HCT116 (cell line): ENCODE measurements around the gene ACSS1. TPM values are rescaled to one million over a fixed set of nuclear protein-coding genes. Genes with fewer than 3 reads are reported as not detected.

ENCODE experiments used
- ATAC-seq: fragments of 200-7000 bp; cut with Tn5 transposase; 2 replicates; pipeline ENCODE4 v1.9.1; 2020; ENCODE audit warnings: mild to moderate bottlenecking, moderate library complexity
- BruUV-seq: library from RNA; stranded (reverse); fragments of 400-500 nt; replicated peaks from 2 replicates; lab custom pipeline; 2021; lab: Mats Ljungman, UMichigan
- CTCF ChIA-PET: fragments of 300-600 bp; sonication (Branson Sonifier 250); formaldehyde crosslinking; loops from one replicate; lab custom pipeline; 2021; ENCODE audit warnings: antibody characterized with exemption; lab: Charles Lee
- POLR2A ChIA-PET: fragments of 300-600, 350-600 bp; sonication (Branson Sonifier 250); formaldehyde crosslinking; loops from one replicate; lab custom pipeline; 2021; ENCODE audit warnings: antibody characterized with exemption; lab: Charles Lee
- RAD21 ChIA-PET, 2 experiments: fragments of 300-600 bp; sonication (Branson Sonifier 250); formaldehyde crosslinking; loops; one replicate each; lab custom pipeline; 2023; ENCODE audit warnings: low total read pairs in 2 of 2; ENCODE audit not compliant: uncharacterized antibody in 2 of 2, unreplicated experiment in 2 of 2, low non-redundant PET in 1 of 2; lab: Charles Lee
- DNase-seq: peaks from one replicate; pipeline ENCODE4 v3.0.0-alpha.2; 2010; ENCODE audit warnings: low read depth, low spot score
- H2AFZ ChIP-seq: fragments of 200-600 bp; shearing (Covaris generic), sonication (generic); 2 replicates; pipeline ENCODE4 v1.6.1; 2017; ENCODE audit warnings: low read depth, mixed run types, mixed read lengths, antibody characterized with exemption, low read length; ENCODE audit not compliant: poor library complexity, severe bottlenecking
- H3K27ac ChIP-seq: 2 replicates; pipeline ENCODE4 v1.5.1; 2012; ENCODE audit warnings: low read depth, low read length
- H3K27me3 ChIP-seq: fragments of 200-600 bp; sonication (generic); 2 replicates; pipeline ENCODE4 v1.6.1; 2016; ENCODE audit warnings: mixed run types, low read length, mixed read lengths; ENCODE audit not compliant: insufficient read depth
- H3K36me3 ChIP-seq, 2 experiments: fragments of 200-500 bp in 1 of 2; fragments of 200-600 bp in 1 of 2; sonication (Bioruptor generic) in 1 of 2; sonication (generic) in 1 of 2; 2 replicates each; pipeline versions ENCODE4 v1.5.1 to v1.6.1; 2014 to 2016; ENCODE audit warnings: low read length in 2 of 2, inconsistent platforms in 1 of 2, mixed read lengths in 1 of 2, mixed run types in 1 of 2; ENCODE audit not compliant: insufficient read depth in 2 of 2, control insufficient read depth in 1 of 2
- H3K4me1 ChIP-seq, 2 experiments: fragments of 200-600 bp in 1 of 2; sonication (generic) in 1 of 2; 2 replicates each; pipeline versions ENCODE4 v1.5.1 to v1.6.1; 2012 to 2017; ENCODE audit warnings: low read length in 2 of 2, inconsistent platforms in 1 of 2, mild to moderate bottlenecking in 1 of 2, mixed read lengths in 1 of 2, mixed run types in 1 of 2, moderate library complexity in 1 of 2; ENCODE audit not compliant: insufficient read depth in 2 of 2, control insufficient read depth in 1 of 2
- H3K4me2 ChIP-seq: fragments of 200-600 bp; sonication (generic); 2 replicates; pipeline ENCODE4 v1.6.1; 2017; ENCODE audit warnings: mixed run types, low read length, mixed read lengths
- H3K4me3 ChIP-seq, 2 experiments: fragments of 200-600 bp in 1 of 2; sonication (generic) in 1 of 2; replicated peaks in 1 of 2; 2 replicates each; pipeline ENCODE4 v1.5.1; 2011 to 2016; ENCODE audit warnings: low read length in 2 of 2, control low read depth in 1 of 2, low read depth in 1 of 2, mild to moderate bottlenecking in 1 of 2, mixed read lengths in 1 of 2, mixed run types in 1 of 2
- H3K79me2 ChIP-seq: fragments of 200-600 bp; sonication (generic); 2 replicates; pipeline ENCODE4 v1.6.1; 2017; ENCODE audit warnings: mild to moderate bottlenecking, mixed run types, low read length, moderate library complexity, mixed read lengths; ENCODE audit not compliant: insufficient read depth
- H3K9ac ChIP-seq: fragments of 200-600 bp; sonication (generic); 2 replicates; pipeline ENCODE4 v1.6.1; 2016; ENCODE audit warnings: low read length, mixed read lengths
- H3K9me2 ChIP-seq: fragments of 200-600 bp; sonication (generic), shearing (Covaris generic); 2 replicates; pipeline ENCODE4 v1.6.1; 2017; ENCODE audit warnings: mixed run types, mild to moderate bottlenecking, moderate library complexity; ENCODE audit not compliant: insufficient read depth
- H3K9me3 ChIP-seq, 2 experiments: fragments of 200-500 bp in 1 of 2; fragments of 200-600 bp in 1 of 2; sonication (Bioruptor generic) in 1 of 2; sonication (generic) in 1 of 2; 2 replicates each; pipeline ENCODE4 v1.6.1; 2014 to 2017; ENCODE audit warnings: low read length in 2 of 2, mixed read lengths in 2 of 2, inconsistent platforms in 1 of 2, low read depth in 1 of 2, mild to moderate bottlenecking in 1 of 2, mixed run types in 1 of 2, moderate library complexity in 1 of 2; ENCODE audit not compliant: control insufficient read depth in 1 of 2, insufficient read depth in 1 of 2
- H4K20me1 ChIP-seq: fragments of 200-600 bp; sonication (generic), shearing (Covaris generic); 2 replicates; pipeline ENCODE4 v1.6.1; 2017; ENCODE audit warnings: mixed run types, mild to moderate bottlenecking, moderate library complexity; ENCODE audit not compliant: insufficient read depth
- CBX3 ChIP-seq: IDR thresholded peaks from 2 replicates; pipeline ENCODE4 v1.6.1; 2012; ENCODE audit warnings: low read depth
- CEBPB ChIP-seq: IDR thresholded peaks from 2 replicates; pipeline ENCODE4 v1.6.1; 2012; ENCODE audit warnings: low read depth
- EGR1 ChIP-seq: IDR thresholded peaks from 2 replicates; pipeline ENCODE4 v1.6.1; 2012; ENCODE audit warnings: low read depth
- ELF1 ChIP-seq: IDR thresholded peaks from 2 replicates; pipeline ENCODE4 v1.6.1; 2012; ENCODE audit warnings: low read depth, borderline replicate concordance
- EZH2 ChIP-seq: fragments of 200-600 bp; sonication (generic); IDR thresholded peaks from 2 replicates; pipeline ENCODE4 v1.6.1; 2017; ENCODE audit warnings: antibody characterized with exemption, mixed run types
- FOSL1 ChIP-seq: IDR thresholded peaks from 2 replicates; pipeline ENCODE4 v1.6.1; 2012; ENCODE audit warnings: low read depth
- MAX ChIP-seq: IDR thresholded peaks from 2 replicates; pipeline ENCODE4 v1.6.1; 2012
- POLR2A ChIP-seq: IDR thresholded peaks from 2 replicates; pipeline ENCODE4 v1.7.0; 2011; ENCODE audit warnings: borderline replicate concordance; ENCODE audit not compliant: insufficient read depth, insufficient read length; ENCODE audit errors: extremely low read depth
- POLR2AphosphoS5 ChIP-seq: IDR thresholded peaks from 2 replicates; pipeline ENCODE4 v1.6.1; 2011; ENCODE audit warnings: mild to moderate bottlenecking, low read depth, low read length, moderate library complexity
- RAD21 ChIP-seq: IDR thresholded peaks from 2 replicates; pipeline ENCODE4 v1.6.1; 2012; ENCODE audit warnings: low read depth, mild to moderate bottlenecking
- SIN3A ChIP-seq: IDR thresholded peaks from 2 replicates; pipeline ENCODE4 v1.6.1; 2012; ENCODE audit warnings: low read depth
- TCF7L2 ChIP-seq: IDR thresholded peaks from 2 replicates; pipeline ENCODE4 v1.7.0; 2011; ENCODE audit warnings: borderline replicate concordance, inconsistent platforms; ENCODE audit not compliant: insufficient read depth, insufficient read length; ENCODE audit errors: extremely low read depth
- YY1 ChIP-seq: IDR thresholded peaks from 2 replicates; pipeline ENCODE4 v1.6.1; 2011; ENCODE audit warnings: low read length, low read depth, moderate library complexity, mild to moderate bottlenecking; ENCODE audit not compliant: insufficient replicate concordance; ENCODE audit errors: extremely low read depth
- ZBTB33 ChIP-seq: IDR thresholded peaks from 2 replicates; pipeline ENCODE4 v1.6.1; 2011; ENCODE audit warnings: mild to moderate bottlenecking, low read length, moderate library complexity; ENCODE audit not compliant: insufficient replicate concordance; ENCODE audit errors: extremely low read depth
- ZNF274 ChIP-seq: fragments of 200-500 bp; sonication (Bioruptor generic); IDR thresholded peaks from 2 replicates; pipeline ENCODE4 v1.6.1; 2014; ENCODE audit warnings: mild to moderate bottlenecking, low read depth, low read length, inconsistent platforms
- intact Hi-C: fragments of 100-400 bp; cut with micrococcal nuclease; formaldehyde crosslinking; loops from 2 replicates; pipeline ENCODE4 v1.10.0; 2022
- total RNA-seq: library from RNA; stranded (reverse); gene quantifications from one replicate; pipeline ENCODE4 v1.2.1, GENCODE V29; 2021; ENCODE audit not compliant: unreplicated experiment
- TF ChIP-seq, protein P1 (sequence below), 3 experiments: fragments of 200-600 bp in 1 of 3; sonication (generic) in 1 of 3; IDR thresholded peaks in 2 of 3; conservative IDR thresholded peaks in 1 of 3; 2 replicates each; pipeline ENCODE4 v1.5.1; 2012 to 2017; ENCODE audit warnings: low read depth in 2 of 3, low read length in 2 of 3, antibody characterized with exemption in 1 of 3, borderline replicate concordance in 1 of 3, control low read depth in 1 of 3, mild to moderate bottlenecking in 1 of 3, mixed read lengths in 1 of 3, mixed run types in 1 of 3, moderate library complexity in 1 of 3; ENCODE audit not compliant: insufficient read depth in 1 of 3

ACSS1 gene
- total RNA-seq, 1 experiment from 2014 or later, result 0.27 TPM

GRCh38 chr20:24989162-24989561 lies 68.8 kb downstream of the ACSS1 start:
- CTCF ChIA-PET, result no interaction called here
- POLR2A ChIA-PET, result no interaction called here

GRCh38 chr20:24987873-24988835 lies 69.8 kb downstream of the ACSS1 start:
- ChIA-PET POLR2A (no interaction called here), CTCF (no interaction called here), RAD21 (no interaction called here)
- Histone ChIP-seq H4K20me1 (no peaks in the 10 kb centered on the region), H3K79me2 (peaks cover 83% of the 10 kb centered on the region), H3K27ac (no peak overlapping the region), H3K36me3 (peaks cover 0 to 6% of the 10 kb centered on the region in 2 experiments; a peak in 2 of 4 replicates), H3K4me1 (peaks cover 8 to 14% of the 10 kb centered on the region in 2 experiments), H3K9me3 (no peaks in the 10 kb centered on the region), H3K9ac (no peak overlapping the region), H3K4me3 (no peak overlapping the region), H3K9me2 (no peaks in the 10 kb centered on the region), H3K27me3 (no peaks in the 10 kb centered on the region), H3K4me2 (no peak overlapping the region), H2AFZ (no peak overlapping the region)
- DNase-seq (no peak), ATAC-seq (no peak)
- intact Hi-C loops, result no loop called here
- BruUV-seq, result no TSS peak
- no peak for TF ChIP-seq RAD21
- TF ChIP-seq EZH2, result no peak
- no peak for TF ChIP-seq MAX
- no peak for TF ChIP-seq POLR2AphosphoS5
- no peak for TF ChIP-seq TCF7L2
- TF ChIP-seq POLR2A, result no peak
- no peak for TF ChIP-seq ELF1
- no peak for TF ChIP-seq SIN3A
- TF ChIP-seq ZBTB33, result no peak
- no peak for TF ChIP-seq CBX3
- TF ChIP-seq FOSL1, result no peak
- TF ChIP-seq, protein P1, sequence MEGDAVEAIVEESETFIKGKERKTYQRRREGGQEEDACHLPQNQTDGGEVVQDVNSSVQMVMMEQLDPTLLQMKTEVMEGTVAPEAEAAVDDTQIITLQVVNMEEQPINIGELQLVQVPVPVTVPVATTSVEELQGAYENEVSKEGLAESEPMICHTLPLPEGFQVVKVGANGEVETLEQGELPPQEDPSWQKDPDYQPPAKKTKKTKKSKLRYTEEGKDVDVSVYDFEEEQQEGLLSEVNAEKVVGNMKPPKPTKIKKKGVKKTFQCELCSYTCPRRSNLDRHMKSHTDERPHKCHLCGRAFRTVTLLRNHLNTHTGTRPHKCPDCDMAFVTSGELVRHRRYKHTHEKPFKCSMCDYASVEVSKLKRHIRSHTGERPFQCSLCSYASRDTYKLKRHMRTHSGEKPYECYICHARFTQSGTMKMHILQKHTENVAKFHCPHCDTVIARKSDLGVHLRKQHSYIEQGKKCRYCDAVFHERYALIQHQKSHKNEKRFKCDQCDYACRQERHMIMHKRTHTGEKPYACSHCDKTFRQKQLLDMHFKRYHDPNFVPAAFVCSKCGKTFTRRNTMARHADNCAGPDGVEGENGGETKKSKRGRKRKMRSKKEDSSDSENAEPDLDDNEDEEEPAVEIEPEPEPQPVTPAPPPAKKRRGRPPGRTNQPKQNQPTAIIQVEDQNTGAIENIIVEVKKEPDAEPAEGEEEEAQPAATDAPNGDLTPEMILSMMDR (IDR thresholded peaks at IDR 0.05 in 2 of 3, conservative IDR thresholded peaks at IDR 0.05 in 1 of 3; ENCODE audit: borderline replicate concordance in 1 of 3, insufficient read depth in 1 of 3, low read depth in 2 of 3, low read length in 2 of 3), result no peak
- TF ChIP-seq CEBPB, result no peak

More at GRCh38 chr20:24989162-24989561, 68.8 kb downstream of the ACSS1 start:
- H3K9me3 ChIP-seq, result no peaks in the 10 kb centered on the region
- no peak overlapping the region for H2AFZ ChIP-seq
- no peak overlapping the region for H3K9ac ChIP-seq
- peaks cover 0 to under 1% of the 10 kb centered on the region in 2 experiments; a peak in 2 of 4 replicates for H3K36me3 ChIP-seq
- no peak overlapping the region for H3K4me3 ChIP-seq
- no peak overlapping the region for H3K4me2 ChIP-seq
- intact Hi-C loops, result no loop called here
- H3K9me2 ChIP-seq, result no peaks in the 10 kb centered on the region
- H3K79me2 ChIP-seq, result peaks cover 78% of the 10 kb centered on the region
- H3K27ac ChIP-seq, result no peak overlapping the region
- RAD21 ChIA-PET, result no interaction called here
- ATAC-seq, result no peak
- peaks cover 12 to 24% of the 10 kb centered on the region in 2 experiments for H3K4me1 ChIP-seq
- BruUV-seq, result no TSS peak
- H3K27me3 ChIP-seq, result no peaks in the 10 kb centered on the region
- TF ChIP-seq EGR1 (no peak), POLR2AphosphoS5 (no peak), ELF1 (no peak), YY1 (no peak), ZNF274 (no peak)
- no peak for DNase-seq
- H4K20me1 ChIP-seq, result no peaks in the 10 kb centered on the region
